ENCODE measurements around the gene CCT7.

- TF ChIP-seq CTCF (IDR thresholded peaks at IDR 0.05) (no peak), POLR2A (IDR thresholded peaks at IDR 0.05) (no peak), POLR2AphosphoS5 (IDR thresholded peaks at IDR 0.05; ENCODE audit: insufficient read depth in 1 of 2, low read depth in 1 of 2) (no peak)
Measured at GRCh38 chr2:73227086-73227485, 7.0 kb upstream of the CCT7 start.
